Endothelial cell of umbilical vein (primary cell): ENCODE data around the gene ZBED4. TPM values are rescaled to one million over a fixed set of nuclear protein-coding genes. Genes with fewer than 3 reads are reported as not detected.

Source experiments
- BruUV-seq: library from RNA; stranded (reverse); fragments of 400-500 nt; replicated peaks from 2 replicates; lab custom pipeline; 2021; lab: Mats Ljungman, UMichigan
- CTCF ChIA-PET: fragments of 300-600, 350-600 bp; sonication (Branson Sonifier 250); formaldehyde crosslinking; loops from one replicate; lab custom pipeline; 2021; ENCODE audit warnings: antibody characterized with exemption, inconsistent platforms; lab: Charles Lee
- POLR2A ChIA-PET: fragments of 300-600, 350-600 bp; sonication (Branson Sonifier 250); formaldehyde crosslinking; loops from one replicate; lab custom pipeline; 2021; ENCODE audit warnings: antibody characterized with exemption, inconsistent platforms; lab: Charles Lee
- DNase-seq: peaks from one replicate; pipeline ENCODE4 v3.0.0-alpha.2; 2011; ENCODE audit warnings: low read depth, low spot score
- FAIRE-seq: peaks from 2 replicates; lab custom pipeline; 2011; peaks lifted over from hg19 to GRCh38; lab: Jason Lieb, UNC
- H2AFZ ChIP-seq: 2 replicates; pipeline ENCODE4 v1.6.0; 2012; ENCODE audit warnings: low read depth, low read length, control low read depth, inconsistent platforms
- H3K27ac ChIP-seq: 2 replicates; pipeline ENCODE4 v1.5.1; 2011; ENCODE audit warnings: low read depth, mild to moderate bottlenecking, control low read depth, low read length, moderate library complexity; ENCODE audit not compliant: insufficient read depth
- H3K27me3 ChIP-seq, 2 experiments: 2 replicates each; pipeline versions ENCODE4 v1.6.0 to v1.6.1; 2011; ENCODE audit warnings: low read length in 2 of 2, mixed read lengths in 1 of 2; ENCODE audit not compliant: control insufficient read depth in 2 of 2, insufficient read depth in 2 of 2
- H3K36me3 ChIP-seq, 2 experiments: 2 replicates in 1 of 2; 3 replicates in 1 of 2; pipeline ENCODE4 v1.5.1; 2011; ENCODE audit warnings: low read length in 2 of 2, mild to moderate bottlenecking in 1 of 2, moderate library complexity in 1 of 2; ENCODE audit not compliant: control insufficient read depth in 2 of 2, insufficient read depth in 2 of 2; ENCODE audit errors: extremely low read depth in 1 of 2
- H3K4me1 ChIP-seq: 3 replicates; pipeline ENCODE4 v1.5.1; 2011; ENCODE audit warnings: mild to moderate bottlenecking, low read length; ENCODE audit not compliant: control insufficient read depth, insufficient read depth; ENCODE audit errors: extremely low read depth
- H3K4me2 ChIP-seq: 2 replicates; pipeline ENCODE4 v1.6.1; 2011; ENCODE audit warnings: low read length, control low read depth, mixed read lengths; ENCODE audit not compliant: insufficient read depth
- H3K4me3 ChIP-seq, 3 experiments: fragments of 200-600 bp in 1 of 3; sonication (generic), shearing (Covaris generic) in 1 of 3; replicated peaks in 1 of 3; 2 replicates each; pipeline ENCODE4 v1.5.1; 2011 to 2016; ENCODE audit warnings: control low read depth in 3 of 3, low read length in 3 of 3, mild to moderate bottlenecking in 2 of 3, inconsistent platforms in 1 of 3, low read depth in 1 of 3, moderate library complexity in 1 of 3; ENCODE audit not compliant: insufficient read depth in 1 of 3
- H3K79me2 ChIP-seq: 2 replicates; pipeline ENCODE4 v1.6.0; 2012; ENCODE audit warnings: low read length, inconsistent platforms; ENCODE audit not compliant: control insufficient read depth, insufficient read depth
- H3K9ac ChIP-seq: replicated peaks from 2 replicates; pipeline ENCODE3; 2011; ENCODE audit warnings: low read length, control low read depth; ENCODE audit not compliant: insufficient read depth; ENCODE audit errors: extremely low read depth
- H3K9me1 ChIP-seq: replicated peaks from 3 replicates; pipeline ENCODE4 v1.6.0; 2011; ENCODE audit warnings: mild to moderate bottlenecking, low read length; ENCODE audit not compliant: control insufficient read depth, insufficient read depth; ENCODE audit errors: extremely low read depth
- H3K9me3 ChIP-seq: replicated peaks from 2 replicates; pipeline ENCODE4 v1.5.1; 2012; ENCODE audit warnings: low read length, inconsistent platforms; ENCODE audit not compliant: control insufficient read depth, insufficient read depth
- H4K20me1 ChIP-seq: replicated peaks from 2 replicates; pipeline ENCODE3; 2011; ENCODE audit warnings: mild to moderate bottlenecking, low read length; ENCODE audit not compliant: control insufficient read depth, insufficient read depth; ENCODE audit errors: extremely low read depth
- CTCF ChIP-seq, 2 donors: IDR thresholded peaks; 1 replicate in 1 of 2; 2 replicates in 1 of 2; pipeline ENCODE4 v1.5.1; 2011; ENCODE audit warnings: low read length in 2 of 2, mild to moderate bottlenecking in 2 of 2, moderate library complexity in 2 of 2, control low read depth in 1 of 2, inconsistent platforms in 1 of 2, low read depth in 1 of 2; ENCODE audit not compliant: insufficient read depth in 1 of 2; ENCODE audit errors: extremely low read depth in 1 of 2
- EZH2 ChIP-seq: IDR thresholded peaks from 2 replicates; pipeline ENCODE4 v1.6.1; 2012; ENCODE audit warnings: borderline replicate concordance, low read depth, mild to moderate bottlenecking, moderate library complexity, low read length, inconsistent platforms; ENCODE audit not compliant: severe bottlenecking
- FOS ChIP-seq: IDR thresholded peaks from 2 replicates; pipeline ENCODE4 v1.6.1; 2011; ENCODE audit warnings: mild to moderate bottlenecking, low read length, moderate library complexity, borderline replicate concordance; ENCODE audit not compliant: insufficient read depth
- GATA2 ChIP-seq: IDR thresholded peaks from 2 replicates; pipeline ENCODE4 v1.7.0; 2011; ENCODE audit warnings: low read depth, mild to moderate bottlenecking, moderate library complexity, mixed read lengths, low read length; ENCODE audit not compliant: insufficient read length, insufficient read depth
- JUN ChIP-seq: IDR thresholded peaks from 2 replicates; pipeline ENCODE4 v1.6.1; 2011; ENCODE audit warnings: borderline replicate concordance, low read depth; ENCODE audit not compliant: insufficient read length, insufficient read depth
- MAX ChIP-seq: IDR thresholded peaks from 2 replicates; pipeline ENCODE4 v1.6.1; 2011; ENCODE audit not compliant: insufficient read depth, insufficient read length
- MYC ChIP-seq: IDR thresholded peaks from one replicate; pipeline ENCODE4 v1.6.1; 2011; ENCODE audit warnings: mild to moderate bottlenecking, low read depth, low read length
- POLR2A ChIP-seq: IDR thresholded peaks from 2 replicates; pipeline ENCODE4 v1.6.1; 2012; ENCODE audit warnings: low read depth, mild to moderate bottlenecking, control low read depth, low read length
- POLR2AphosphoS5 ChIP-seq: IDR thresholded peaks from 2 replicates; pipeline ENCODE4 v1.6.1; 2012; ENCODE audit warnings: low read depth, mild to moderate bottlenecking, control low read depth, low read length, moderate library complexity; ENCODE audit not compliant: insufficient read depth
- dilution Hi-C: fragments of 300-500 bp; cut with MboI; formaldehyde crosslinking; loops from one replicate; pipeline ENCODE4 v1.15.0; 2019; ENCODE audit warnings: low sequenced_read_pairs; ENCODE audit not compliant: extremely low pct_ligation_motif_present
- intact Hi-C: fragments of 100-400 bp; cut with micrococcal nuclease; formaldehyde crosslinking; loops from one replicate; pipeline ENCODE4 v1.10.0; 2022
- polyA plus RNA-seq, 4 experiments: library from polyadenylated mRNA; depleted of rRNA in 3 of 4; stranded (reverse) in 3 of 4; unstranded in 1 of 4; fragments of >200 nt; gene quantifications; 2 replicates each; pipeline versions ENCODE4 v1.2.1 to v1.2.3, GENCODE V29; 2011 to 2012; ENCODE audit warnings: missing spikeins in 1 of 4
- total RNA-seq: library from RNA; stranded (reverse); gene quantifications from 2 replicates; pipeline ENCODE4 v1.2.3, GENCODE V29; 2021

ZBED4 gene
- total and polyA plus RNA-seq, 2 donors (not counting 3 experiments of a cell fraction or from before 2014, with no cell fraction given), result 8.6 to 18.2 TPM

DNA sequence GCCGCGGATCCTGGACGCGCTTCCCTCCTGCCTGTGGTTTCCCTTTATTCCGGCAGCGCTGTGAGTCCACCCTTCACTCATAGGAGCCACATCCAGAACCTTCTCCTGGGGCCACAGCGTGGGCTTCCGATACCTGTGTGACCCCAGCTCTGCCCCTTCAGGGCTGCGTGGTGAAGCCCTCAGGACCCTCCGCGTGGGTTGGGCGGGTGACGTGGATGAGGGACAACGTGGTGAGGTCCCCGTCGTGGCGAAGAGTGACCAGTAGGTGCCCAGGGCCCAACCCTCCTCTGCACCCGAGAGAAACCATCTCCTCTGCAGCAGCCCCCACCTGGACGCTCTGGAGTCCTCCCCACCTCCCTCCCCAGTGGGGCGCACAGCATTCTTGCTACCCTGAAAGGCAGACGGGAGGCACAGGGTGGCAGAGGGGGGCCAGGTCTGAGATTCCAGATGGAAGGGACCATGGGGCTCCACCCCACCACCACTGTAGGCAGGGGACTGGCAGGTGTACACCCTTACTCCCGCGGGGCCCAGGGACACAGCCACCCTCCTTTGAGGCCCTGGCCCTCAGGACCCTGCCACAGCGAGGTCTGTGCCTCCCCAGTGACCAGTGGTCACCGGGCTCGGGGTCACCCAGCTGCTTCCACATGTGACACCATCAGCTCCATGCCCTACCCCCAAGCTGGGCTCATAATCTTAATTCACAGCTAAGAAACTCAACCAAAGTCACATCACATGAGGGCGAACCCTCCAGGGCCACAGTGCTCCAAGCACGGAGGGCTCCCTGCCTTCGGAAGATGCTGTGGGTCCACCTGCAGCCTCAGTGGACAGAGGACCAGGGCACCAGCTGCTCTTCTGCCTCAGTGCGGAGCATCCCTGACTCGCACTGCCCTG, 3.4 kb upstream of the ZBED4 start:
- Histone ChIP-seq H3K9me3 (no peaks in the 10 kb centered on the region), H3K9me1 (no peaks in the 10 kb centered on the region), H3K27me3 (peaks cover 28 to 45% of the 10 kb centered on the region in 2 experiments), H4K20me1 (no peaks in the 10 kb centered on the region), H3K79me2 (peaks cover 13% of the 10 kb centered on the region), H3K27ac (no peak overlapping the region), H3K4me3 (no peak overlapping the region), H3K4me1 (peaks cover 12% of the 10 kb centered on the region), H2AFZ (no peak overlapping the region), H3K4me2 (no peak overlapping the region), H3K9ac (no peak overlapping the region), H3K36me3 (no peaks in the 10 kb centered on the region)
- BruUV-seq, result no TSS peak
- dilution Hi-C loops, result no loop called here
- POLR2A ChIA-PET, result no interaction called here
- DNase-seq, result no peak
- CTCF ChIA-PET, result no interaction called here
- no peak for TF ChIP-seq EZH2
- FAIRE-seq, result no peak
- intact Hi-C loops, result loop anchor here (5.0 kb wide), 1 partner anchor 262 kb away; no protein-coding TSS in a partner anchor

GRCh38 chr22:49850959-49851802, 2.5 kb upstream of the ZBED4 start:
- H3K4me2 ChIP-seq, result no peak overlapping the region
- H3K4me1 ChIP-seq, result peaks cover 21% of the 10 kb centered on the region
- H3K9me3 ChIP-seq, result no peaks in the 10 kb centered on the region
- H3K9me1 ChIP-seq, result no peaks in the 10 kb centered on the region
- no peaks in the 10 kb centered on the region for H3K36me3 ChIP-seq
- H2AFZ ChIP-seq, result no peak overlapping the region
- no peak overlapping the region for H3K4me3 ChIP-seq
- ChIA-PET POLR2A (no interaction called here), CTCF (no interaction called here)
- H3K27ac ChIP-seq, result no peak overlapping the region
- peaks cover 22 to 38% of the 10 kb centered on the region in 2 experiments for H3K27me3 ChIP-seq
- no peak for DNase-seq
- FAIRE-seq, result no peak
- H4K20me1 ChIP-seq, result peaks cover 4% of the 10 kb centered on the region
- dilution Hi-C loops, result no loop called here
- BruUV-seq, result no TSS peak
- intact Hi-C loops, result loop anchor here (5.0 kb wide), 1 partner anchor 261 kb away; no protein-coding TSS in a partner anchor
- H3K79me2 ChIP-seq, result peaks cover 22% of the 10 kb centered on the region
- H3K9ac ChIP-seq, result no peak overlapping the region
- TF ChIP-seq MYC (no peak), MAX (no peak), GATA2 (no peak), EZH2 (no peak), POLR2A (no peak), FOS (no peak), CTCF (IDR thresholded peaks at IDR 0.05; ENCODE audit: extremely low read depth in 1 of 2, insufficient read depth in 1 of 2, low read depth in 1 of 2, low read length in 2 of 2) (no peak), POLR2AphosphoS5 (no peak), JUN (no peak)
